GM19397 (cell line): ENCODE results near the gene RECQL.
"Not testable (repeated sequence)": the region's sequence is repeated elsewhere in the genome, so short reads cannot be mapped to it uniquely, and the experiment has no call there.

Source experiments
- ATAC-seq: cut with Tn5 transposase; IDR thresholded peaks from one replicate; pipeline ENCODE4 v1.9.1; 2021; ENCODE audit warnings: mild to moderate bottlenecking, moderate library complexity; ENCODE audit not compliant: unreplicated experiment

The RECQL gene

DNA sequence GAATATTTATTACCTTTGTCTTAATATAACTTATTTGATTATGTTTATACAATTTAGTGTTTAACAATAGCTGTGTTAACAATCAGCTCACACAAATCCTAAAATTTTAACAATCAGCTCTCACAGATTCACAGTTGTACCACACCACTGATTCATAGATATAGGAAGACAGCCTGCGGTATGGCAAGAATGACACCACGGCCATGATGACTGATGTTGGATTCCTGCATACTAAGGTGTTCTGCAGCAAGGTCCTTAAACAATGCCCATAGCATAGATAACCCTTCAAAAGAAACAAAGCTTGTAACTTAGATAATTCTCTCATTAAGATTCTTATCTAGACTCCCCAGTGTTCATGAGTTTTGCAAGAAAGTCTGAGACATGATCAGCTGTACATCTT is 67.9 kb downstream of the RECQL start:
- no peak for ATAC-seq

DNA sequence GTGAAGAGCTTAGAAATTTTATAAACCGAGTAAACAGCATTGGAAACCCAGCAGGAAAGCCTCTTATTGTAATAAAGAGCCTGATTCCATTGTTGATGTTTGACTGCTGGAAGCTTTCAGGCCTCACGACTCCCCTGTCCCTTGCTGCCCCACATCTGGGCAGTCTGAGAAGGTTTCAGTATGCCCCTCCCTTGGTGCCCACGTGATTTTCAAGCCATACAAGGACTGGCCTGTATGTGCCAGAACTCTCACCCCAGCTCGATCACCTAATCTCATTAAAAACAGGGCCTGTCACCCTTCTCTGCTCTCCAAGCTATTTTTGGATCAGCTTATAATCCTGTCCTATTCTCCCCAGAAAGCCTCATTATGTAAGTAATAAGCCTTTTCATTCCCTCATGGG is 71.4 kb downstream of the RECQL start:
- no peak for ATAC-seq

DNA sequence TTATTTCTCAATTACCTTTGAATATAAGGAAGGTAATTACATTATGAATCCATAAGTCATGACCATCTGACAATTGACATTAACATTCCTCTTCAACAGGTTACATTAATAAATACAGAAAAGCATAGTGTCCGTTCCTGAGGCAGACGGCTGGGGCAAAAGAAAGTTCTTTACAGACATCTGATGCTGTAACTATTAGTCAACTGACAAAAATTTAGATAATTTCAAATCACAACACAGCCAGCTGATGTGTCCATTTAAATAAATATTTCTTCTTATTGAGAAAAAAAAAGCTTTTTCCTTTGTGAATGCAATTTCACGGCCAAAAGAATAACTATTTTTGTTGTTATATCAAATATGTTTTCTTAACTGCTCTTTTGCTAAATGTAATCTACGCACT is 73.2 kb downstream of the RECQL start:
- ATAC-seq = no peak

DNA sequence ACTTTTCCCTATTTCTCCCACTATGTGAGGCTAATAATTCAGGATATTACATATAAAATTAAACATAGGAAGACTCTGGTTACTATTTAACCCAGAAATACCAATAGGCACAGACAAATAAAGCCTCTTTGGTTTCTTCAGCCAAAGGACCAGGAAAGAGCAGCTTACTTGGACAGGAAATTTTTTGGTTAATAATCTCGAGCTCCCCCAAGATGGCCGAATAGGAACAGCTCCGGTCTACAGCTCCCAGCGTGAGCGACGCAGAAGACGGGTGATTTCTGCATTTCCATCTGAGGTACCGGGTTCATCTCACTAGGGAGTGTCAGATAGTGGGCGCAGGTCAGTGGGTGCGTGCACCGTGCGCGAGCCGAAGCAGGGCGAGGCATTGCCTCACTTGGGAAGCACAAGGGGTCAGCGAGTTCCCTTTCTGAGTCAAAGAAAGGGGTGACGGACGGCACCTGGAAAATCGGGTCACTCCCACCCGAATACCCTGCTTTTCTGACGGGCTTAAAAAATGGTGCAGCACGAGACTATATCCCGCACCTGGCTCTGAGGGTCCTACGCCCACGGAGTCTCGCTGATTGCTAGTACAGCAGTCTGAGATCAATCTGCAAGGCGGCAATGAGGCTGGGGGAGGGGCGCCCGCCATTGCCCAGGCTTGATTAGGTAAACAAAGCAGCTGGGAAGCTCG is 82.3 kb downstream of the RECQL start:
- ATAC-seq = not testable (repeated sequence)
